GM21390 (cell line): ENCODE data around the gene ATP6V1F.

ENCODE experiments used
- ATAC-seq: cut with Tn5 transposase; IDR thresholded peaks from one replicate; pipeline ENCODE4 v1.9.1; 2021; ENCODE audit not compliant: unreplicated experiment

ATP6V1F gene

GRCh38 chr7:128835231-128835751 lies 27.4 kb upstream of the ATP6V1F start:
- ATAC-seq: no peak

GRCh38 chr7:128835790-128836641 lies 26.6 kb upstream of the ATP6V1F start:
- no peak for ATAC-seq

- no peak for ATAC-seq
Measured at GRCh38 chr7:128836729-128837348, 25.8 kb upstream of the ATP6V1F start.

GRCh38 chr7:128837521-128837921 lies 25.1 kb upstream of the ATP6V1F start:
- no peak for ATAC-seq

GRCh38 chr7:128838109-128838779 lies 24.4 kb upstream of the ATP6V1F start:
- no peak for ATAC-seq

GRCh38 chr7:128838981-128839731 lies 23.5 kb upstream of the ATP6V1F start:
- no peak for ATAC-seq

- ATAC-seq: no peak
Measured at GRCh38 chr7:128839751-128840177, 22.9 kb upstream of the ATP6V1F start.

- ATAC-seq: no peak
Measured at GRCh38 chr7:128840326-128841170, 22.1 kb upstream of the ATP6V1F start.

- ATAC-seq: no peak
Measured at GRCh38 chr7:128841171-128841690, 21.4 kb upstream of the ATP6V1F start.

- ATAC-seq: no peak
Measured at GRCh38 chr7:128841921-128842673, 20.6 kb upstream of the ATP6V1F start.

GRCh38 chr7:128842674-128843641 lies 19.7 kb upstream of the ATP6V1F start:
- no peak for ATAC-seq

GRCh38 chr7:128843938-128844621 lies 18.6 kb upstream of the ATP6V1F start:
- no peak for ATAC-seq

GRCh38 chr7:128844777-128845311 lies 17.8 kb upstream of the ATP6V1F start:
- ATAC-seq: no peak

- ATAC-seq: no peak
Measured at GRCh38 chr7:128845475-128845874, 17.2 kb upstream of the ATP6V1F start.

- ATAC-seq: no peak
Measured at GRCh38 chr7:128845987-128846386, 16.7 kb upstream of the ATP6V1F start.

GRCh38 chr7:128846781-128847444 lies 15.7 kb upstream of the ATP6V1F start:
- no peak for ATAC-seq
